GM18499 (cell line): ENCODE measurements around the gene RBM8A.

Experiments
- ATAC-seq: cut with Tn5 transposase; IDR thresholded peaks from one replicate; pipeline ENCODE4 v1.9.1; 2021; ENCODE audit warnings: moderate number of reproducible peaks; ENCODE audit not compliant: insufficient read depth, unreplicated experiment

Gene RBM8A

DNA sequence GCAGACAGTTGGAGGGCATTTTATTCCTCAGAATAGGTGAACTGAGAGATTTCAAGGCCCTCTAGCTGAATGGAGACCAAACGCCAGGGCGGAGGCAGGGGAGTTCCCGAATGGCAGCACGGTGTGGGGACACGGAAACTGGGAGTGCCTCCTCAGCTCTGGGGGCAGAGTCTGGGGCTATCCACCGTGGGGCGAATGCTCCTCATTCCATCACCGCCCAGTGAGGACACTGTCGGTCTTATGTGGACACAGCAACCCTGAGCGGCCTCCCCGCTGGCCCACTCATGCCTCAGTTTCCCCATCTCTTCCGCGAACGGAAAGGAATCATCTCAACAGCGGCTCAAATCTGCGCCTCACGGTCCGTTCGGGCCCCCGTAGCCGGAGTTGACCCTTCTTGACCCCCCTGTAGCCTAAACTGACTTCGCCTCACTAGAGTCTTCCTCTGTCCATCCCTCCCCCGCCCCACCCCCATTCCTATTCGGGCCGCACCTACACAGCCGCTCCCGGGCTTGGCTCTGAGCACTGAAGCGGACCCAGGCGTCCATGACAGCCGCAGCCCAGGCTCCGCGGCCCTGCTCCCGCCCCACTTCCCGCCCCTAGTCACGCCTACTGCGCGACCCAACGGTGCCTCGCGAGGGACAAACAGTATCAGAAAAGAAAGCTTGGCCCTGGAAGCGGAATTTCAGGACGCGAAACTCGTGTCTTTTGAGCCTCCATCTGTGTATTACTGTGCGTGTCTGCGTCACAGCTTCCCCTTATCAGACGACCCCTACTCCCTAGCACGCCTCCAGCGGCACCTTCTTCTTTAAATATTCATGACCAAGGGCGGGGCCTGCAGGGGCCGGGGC is 8.9 kb downstream of the RBM8A start, which contains the start of gene PEX11B:
PEX11B (minus strand) TSS at position 574 of the 848 bp plus-strand sequence; CDS start at position 545, 29 bp downstream.
- peak; percentile 44 for ATAC-seq

DNA sequence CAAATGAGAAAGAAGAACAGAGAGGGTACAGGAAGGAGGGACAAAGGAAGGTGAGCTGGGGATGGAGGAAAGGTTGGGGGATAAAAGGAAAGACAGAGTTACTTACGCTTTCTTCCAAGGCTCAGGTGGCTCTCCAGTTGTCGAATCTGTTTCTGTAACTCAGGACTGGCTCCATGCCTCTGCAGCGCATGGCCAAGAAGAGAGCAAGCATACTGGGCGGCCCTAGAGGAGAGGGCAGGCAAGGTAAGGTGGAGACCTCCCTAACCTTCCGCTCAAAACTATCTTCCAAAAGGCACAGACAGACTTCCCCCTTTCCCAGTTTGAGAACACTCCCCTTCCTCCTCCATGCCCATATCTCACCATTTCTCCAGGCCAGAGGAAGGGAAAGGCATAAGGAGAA is 9.7 kb downstream of the RBM8A start:
- ATAC-seq: no peak

DNA sequence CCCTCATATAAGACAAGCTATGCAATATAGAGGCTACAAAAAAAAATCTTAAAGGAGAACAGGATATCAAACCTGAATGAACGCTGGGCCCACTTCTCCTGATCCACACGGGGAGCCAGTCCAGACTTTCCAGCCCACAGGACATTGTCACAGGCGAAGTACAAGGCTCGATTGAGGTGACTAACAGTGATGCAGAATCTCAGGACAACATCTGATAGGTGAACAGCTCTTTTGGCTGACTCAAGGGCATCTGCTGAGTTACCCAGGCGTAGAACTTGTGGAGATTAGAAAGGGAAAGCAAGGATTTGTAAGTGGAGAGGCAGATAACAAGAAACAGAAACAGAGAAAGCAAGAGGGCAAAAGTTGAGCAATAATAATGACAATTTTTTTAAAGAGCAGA is 10.5 kb downstream of the RBM8A start:
- no peak for ATAC-seq

DNA sequence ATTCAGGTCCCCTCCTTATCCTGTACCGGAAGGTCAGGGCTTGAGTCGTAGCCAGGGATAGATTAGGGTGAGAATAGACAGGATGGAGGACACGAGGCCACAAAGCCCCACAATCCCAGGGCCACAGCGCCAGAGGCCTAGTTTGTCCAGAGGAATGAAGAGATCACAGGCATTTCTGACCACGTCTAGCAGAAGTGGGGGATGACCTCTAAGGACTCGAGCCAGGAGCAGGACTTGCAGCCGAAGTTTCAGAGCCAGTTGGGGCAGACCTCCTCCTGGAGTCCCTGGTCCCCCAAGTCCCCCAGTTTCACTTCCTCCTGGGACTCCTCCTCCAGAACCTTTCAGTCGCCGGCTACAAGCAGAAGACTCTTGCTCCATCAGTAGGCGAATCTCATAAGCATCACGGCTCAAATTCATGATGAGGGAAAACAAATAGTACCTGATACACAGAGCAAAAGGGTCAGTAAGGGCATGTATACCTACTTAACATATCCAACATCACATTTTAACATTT is 15.1 kb downstream of the RBM8A start:
- ATAC-seq: no peak

DNA sequence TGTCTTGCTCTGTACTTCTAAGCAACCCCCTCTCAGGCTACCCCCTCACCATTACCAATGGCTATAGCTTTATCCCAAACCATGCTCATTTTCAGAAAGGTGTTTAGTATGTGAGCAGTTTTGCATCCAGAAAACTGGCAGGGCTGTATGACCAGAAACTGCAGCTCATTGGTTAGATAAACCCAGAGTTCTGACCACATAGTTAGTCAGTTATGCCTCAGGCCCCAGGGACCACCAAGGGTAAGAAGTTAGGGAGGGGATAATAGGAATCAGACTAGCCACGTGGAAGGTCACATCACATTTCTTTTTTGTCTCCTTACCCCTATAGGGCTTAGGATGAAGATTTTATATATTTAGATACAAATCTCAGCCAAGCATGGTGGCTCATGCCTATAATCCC is 18.6 kb downstream of the RBM8A start:
- no peak for ATAC-seq

DNA sequence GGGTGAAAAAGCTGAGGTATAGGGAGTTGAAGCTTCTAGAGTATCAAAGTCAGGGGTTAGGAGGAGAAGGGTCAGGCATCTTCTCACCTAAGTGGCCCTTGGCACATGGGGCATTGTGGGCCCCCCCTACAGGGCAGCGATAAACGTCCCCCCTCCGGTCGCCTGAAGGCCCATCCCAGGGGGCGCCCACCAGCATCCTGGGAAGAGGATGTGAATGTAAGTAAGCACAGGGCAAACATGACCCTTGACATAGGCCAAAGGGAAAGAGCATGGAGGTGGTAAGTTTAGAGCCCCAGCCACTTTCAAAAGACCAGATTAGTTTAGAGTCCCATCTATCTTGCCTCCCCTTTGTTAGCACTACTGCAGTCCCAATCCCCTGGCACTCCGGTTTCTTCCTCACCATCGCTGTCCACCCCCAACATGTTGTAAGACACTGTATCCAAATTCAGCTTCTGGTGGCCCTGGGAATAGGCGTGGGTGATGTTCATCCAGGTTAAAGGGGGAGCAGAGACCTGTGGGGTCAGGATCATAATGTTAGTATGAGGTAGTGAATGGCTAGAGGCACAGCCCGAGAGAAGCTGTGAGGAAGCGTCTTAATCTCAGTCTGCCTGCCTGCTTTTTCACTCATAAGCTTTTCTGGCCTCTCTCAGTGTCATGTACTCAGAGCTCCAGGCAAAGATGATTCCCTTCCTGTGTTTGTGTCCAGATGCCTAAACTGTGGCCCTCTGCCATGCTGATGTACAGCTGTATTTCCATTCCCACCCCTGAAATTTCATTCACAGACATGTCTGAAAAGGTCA is 20.1 kb downstream of the RBM8A start:
- ATAC-seq: no peak

DNA sequence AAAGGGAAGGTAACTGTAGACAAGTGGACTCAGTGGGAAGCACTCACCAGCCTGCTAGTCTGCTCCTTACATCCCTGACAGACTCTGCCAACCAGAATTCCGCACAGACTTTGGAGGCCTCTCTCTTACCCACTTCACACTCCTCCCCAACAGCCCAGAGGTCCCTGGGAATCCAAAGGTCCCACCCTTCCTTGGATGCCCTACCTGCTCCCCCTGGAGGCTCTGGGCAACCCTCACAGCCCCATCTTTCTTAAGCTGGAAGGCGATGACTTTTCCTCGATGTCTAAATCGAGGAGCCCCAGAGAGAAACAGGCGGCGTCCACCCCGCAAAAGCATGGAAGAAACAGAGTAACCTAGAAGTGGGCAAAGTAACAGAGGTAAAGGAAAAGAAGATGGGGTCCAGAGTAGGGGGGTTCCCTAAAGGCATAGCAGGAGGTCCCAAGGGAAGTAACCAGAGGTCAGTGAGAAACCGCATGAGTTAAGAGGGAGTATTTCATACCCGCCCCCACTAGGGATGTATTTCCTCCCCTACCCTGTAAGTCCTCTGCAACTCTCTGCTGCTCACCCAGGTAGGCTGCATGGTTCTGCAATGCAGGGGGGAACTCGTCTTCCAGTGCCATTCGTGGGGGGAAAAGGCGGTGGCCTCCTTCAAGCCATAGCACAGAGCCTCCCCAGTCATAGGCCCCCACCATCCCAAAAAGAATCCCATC is 25.8 kb downstream of the RBM8A start:
- no peak for ATAC-seq

DNA sequence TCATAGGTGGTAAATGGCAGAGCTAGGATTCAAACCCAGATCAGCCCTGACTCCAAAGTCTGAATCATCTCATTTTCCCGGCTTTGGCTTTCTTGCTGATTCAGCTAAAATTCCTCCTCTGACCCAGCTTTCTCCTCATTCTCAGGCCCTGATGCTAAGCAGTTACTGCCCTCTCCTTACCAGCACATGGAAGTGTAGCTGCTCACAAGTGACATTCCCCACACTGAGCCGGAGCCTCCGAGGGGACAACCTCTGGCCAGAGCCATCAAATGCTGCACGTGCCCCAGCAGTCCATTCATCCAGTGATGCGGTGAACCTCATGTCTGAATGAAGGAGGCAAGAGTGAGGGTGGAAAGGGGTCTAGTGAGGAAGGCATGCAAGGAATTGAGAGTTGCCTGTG is 28.5 kb downstream of the RBM8A start:
- no peak for ATAC-seq

DNA sequence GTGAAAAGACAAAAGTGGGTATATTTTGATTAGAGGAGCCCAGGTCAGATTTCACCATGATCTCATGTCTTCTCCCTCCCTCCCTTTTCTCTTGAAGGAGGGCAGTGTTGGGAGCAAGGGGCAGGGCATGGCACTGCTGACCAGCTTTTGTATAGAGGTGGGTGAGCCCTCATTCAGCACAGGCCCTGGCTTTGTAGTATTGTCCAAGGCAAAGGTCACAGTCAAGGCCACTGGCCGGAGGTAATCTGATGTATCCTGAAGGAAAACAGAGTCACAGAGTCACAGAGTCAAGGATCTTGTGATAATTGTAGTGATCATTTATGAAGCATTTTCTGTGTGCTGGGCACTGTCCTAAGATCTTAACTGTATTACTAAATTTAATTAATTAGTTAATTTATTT is 29.3 kb downstream of the RBM8A start:
- no peak for ATAC-seq

DNA sequence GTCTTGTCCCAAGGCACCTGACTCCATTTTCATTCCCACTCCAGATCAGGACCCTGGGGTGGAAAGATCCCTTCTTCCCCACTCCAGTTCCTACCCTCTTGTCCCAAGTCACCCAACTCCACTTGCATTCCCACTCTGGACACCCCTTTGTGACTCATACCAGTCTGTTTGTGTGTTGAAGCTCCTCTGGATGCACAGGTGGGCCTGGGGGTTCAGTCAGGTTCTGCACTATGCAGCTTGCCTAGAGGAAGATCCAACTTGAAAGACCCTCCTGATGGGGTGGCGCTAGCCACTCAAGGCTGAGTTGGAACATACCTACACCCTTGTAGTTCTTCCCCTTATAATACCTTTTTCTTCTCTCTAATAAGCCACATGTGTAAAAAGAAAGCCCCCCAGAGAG is 31.8 kb downstream of the RBM8A start:
- ATAC-seq: no peak

DNA sequence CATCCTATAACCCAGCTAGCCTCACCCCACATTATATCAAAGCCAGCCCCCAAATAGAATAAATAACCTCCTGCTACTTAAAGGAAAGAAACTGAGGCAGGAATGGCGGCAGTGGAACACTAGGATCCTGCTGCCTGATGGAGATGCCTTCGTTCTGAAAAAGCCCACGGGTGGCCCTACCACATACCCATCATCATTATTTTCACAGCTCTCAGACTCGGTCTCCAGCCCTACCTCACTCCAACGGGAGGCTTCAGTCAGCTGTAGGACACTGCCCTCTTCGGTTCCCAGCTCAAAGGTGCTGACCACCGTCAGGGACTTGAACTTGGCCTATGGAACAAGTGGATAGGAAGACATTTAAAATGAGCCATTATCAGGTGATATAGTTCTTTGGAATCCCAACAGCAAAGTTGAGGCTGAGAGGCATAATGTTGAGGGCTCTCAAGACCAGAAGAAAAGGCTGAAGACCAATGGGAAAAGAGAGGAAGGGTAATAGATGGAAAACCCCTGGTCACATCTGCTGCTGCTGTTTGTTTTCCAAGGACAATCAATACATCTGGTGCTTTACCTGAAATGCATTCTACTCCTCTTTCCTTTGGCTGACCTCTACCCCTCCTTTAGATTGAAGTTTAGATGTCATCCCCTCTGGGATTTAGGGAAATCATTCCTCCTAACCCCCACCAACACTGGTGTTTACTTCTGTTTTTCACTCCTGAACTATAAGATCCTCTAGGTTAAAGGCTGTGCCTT is 33.8 kb downstream of the RBM8A start:
- no peak for ATAC-seq

DNA sequence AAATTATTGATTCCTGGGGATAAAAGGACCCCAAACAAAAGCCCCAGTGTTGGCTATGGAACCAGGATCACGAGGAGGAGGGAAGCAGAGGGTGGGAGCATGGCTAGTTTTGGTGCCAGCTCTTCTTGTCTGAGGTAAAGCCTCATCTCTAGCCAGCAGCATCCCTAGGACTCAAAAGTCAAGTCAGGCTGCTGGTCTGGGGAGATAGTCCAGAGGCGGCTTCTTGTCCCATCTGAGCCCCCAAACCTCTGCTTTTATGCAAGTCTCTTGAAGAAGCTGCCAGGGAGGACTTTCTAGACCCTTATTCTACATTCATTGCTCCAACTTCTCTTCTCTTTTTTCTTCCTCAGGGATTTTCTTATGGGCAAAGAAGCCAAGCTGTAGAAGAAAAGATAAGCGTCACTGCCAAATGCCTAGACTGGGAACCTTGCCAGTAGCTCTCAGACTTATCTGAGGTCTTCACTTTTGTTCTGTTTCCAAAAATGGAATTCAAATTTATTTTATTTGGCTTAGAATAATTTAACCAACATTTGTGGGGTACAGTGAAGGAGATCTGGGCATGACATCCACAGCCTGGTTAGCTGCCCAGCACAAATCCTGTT is 34.7 kb downstream of the RBM8A start:
- ATAC-seq: no peak

DNA sequence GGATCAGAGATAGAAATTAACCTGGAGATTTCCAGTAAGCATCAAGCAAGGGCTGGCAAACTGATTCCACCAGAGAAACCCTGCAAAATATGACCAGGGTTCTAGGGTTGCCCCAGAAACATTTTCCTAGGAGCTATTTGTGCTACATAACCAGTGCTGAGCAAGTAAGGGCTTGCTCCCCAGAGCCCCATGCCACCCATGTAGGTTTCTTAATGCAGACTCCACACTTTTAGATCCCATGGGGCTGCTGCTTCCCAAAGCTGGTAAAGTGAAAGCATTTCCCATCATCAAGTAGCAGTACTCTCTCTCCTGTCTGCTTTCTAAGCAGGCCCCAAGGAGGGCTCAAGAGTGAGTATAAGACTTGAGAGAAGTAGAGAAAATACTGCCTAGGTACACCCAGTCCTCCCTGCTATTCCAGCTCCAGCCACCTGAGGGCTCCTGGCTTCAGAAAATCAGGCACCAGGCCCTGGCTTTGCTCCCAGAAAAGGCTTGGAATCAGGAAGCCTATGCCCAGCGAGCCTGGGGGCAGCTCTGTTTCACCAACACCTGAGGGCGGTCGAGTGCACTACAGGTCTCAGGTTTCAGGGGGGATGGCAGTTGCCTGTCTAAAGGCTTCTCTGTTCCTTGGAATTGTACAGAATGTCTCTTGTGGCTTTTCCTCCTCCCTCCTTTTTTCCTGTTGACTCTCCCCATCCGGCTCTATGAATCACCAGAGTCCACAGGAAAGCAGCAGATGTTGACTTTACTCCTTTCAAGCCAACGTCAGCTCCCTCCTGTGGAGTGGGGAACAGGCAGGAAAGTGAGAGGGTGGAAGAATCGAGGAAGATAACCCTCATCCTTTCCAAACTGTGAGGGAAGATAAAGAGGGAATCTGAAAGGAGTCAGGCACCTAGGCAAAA is 35.4 kb downstream of the RBM8A start:
- ATAC-seq: no peak

DNA sequence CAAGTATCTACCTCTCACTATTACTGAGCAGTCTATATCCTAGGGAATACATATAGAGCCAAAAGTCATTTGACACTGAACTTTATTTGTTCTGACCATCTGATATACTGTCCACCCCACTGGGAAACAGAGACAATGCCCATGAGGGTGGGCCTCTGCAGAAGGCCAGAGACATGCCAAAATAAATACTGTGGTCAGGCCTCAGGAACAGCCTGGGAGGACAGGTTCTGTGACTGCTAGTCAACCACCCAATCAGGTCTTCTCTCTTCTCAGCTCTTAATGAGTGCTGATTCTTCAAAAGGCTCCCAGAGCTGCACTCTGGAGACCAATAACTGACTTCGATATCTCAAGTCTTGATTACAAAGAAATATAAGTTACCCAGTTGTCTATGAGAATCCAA is 36.1 kb downstream of the RBM8A start:
- no peak for ATAC-seq

DNA sequence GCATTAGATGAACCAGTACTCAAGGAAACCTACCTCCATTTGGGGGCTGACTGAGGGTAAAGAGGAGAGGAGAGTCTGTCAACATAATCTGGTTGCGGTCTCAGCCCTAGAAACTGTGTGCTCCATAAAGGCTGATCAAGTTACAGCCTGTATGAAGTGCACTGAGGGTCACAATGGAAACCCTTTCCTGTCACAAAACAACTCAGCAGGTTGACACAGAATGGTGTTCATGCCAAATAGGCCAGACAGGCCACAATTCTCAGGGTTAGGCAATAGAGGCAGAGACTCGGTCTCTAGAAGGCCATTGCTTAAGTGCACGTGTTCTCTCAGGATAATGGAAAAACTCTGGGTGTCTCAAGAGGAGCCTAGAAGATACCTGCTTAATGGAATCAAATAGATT is 37.6 kb downstream of the RBM8A start:
- no peak for ATAC-seq

DNA sequence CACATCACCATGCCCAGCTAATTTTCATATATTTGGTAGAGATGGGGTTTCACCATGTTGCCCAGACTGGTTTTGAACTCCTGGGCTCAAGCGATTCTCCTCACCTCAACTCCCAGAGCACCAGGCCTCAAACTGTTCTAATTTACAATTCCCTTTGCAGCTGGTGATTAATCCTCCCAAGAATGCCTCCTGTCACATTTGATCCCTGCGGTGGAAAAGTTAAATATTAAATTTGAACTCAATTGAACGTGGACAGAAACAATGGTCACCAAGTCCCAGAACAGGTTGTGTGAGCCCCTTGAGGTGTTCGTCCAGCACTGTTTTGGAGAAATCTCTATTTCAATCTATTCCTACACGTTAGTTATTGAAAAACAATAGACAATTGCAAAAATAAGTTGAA is 39.7 kb downstream of the RBM8A start:
- ATAC-seq: no peak

DNA sequence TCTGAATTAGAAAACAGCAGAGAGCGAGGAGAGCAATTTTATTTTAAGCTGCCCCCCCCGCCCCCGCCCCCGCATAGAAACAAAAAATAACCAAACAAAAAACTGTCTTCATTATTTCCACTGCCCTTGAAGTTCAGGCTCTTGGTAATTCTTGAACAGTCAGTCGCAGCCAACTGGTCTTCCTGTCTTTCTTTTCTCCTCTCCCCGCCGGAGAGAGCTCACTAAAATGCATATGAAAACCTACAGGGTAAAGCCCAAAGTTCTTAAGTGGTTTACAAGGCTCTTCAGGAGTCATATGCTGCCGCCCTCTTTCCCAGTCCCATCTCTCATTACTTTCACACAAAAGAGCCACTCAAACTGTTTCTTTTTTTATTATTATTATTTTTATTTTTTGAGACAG is 40.5 kb downstream of the RBM8A start:
- ATAC-seq: no peak

DNA sequence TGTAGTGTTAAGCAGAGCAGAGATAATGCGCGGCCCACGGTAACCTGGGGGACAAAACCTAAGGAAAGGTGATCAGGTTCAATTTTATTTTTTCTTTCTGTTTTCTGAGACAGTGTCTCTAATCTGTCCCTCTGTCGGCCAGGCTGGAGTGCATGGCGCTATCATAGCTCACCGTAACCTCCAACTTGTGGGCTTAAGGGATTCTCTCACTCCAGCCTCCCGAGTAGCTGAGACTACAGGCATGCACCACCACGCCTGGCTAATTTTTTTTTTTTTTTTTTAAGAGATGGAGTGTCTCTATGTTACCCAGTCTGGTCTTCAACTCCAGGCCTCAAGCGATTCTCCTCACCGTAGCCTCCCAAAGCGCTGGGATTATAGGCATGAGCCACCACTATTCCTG is 40.9 kb downstream of the RBM8A start:
- no peak for ATAC-seq
